Neuronal stem cell (in vitro differentiated cells): Measurements from ENCODE around the gene DNER.
"Not testable (repeated sequence)": the region's sequence is repeated elsewhere in the genome, so short reads cannot be mapped to it uniquely, and the experiment has no call there.

ENCODE experiments used
- DNase-seq: peaks from one replicate; pipeline ENCODE4 v3.0.0-alpha.2; 2013; ENCODE audit warnings: low spot score
- H2AFZ ChIP-seq: one replicate; pipeline ENCODE4 v1.6.1; 2013; ENCODE audit warnings: mild to moderate bottlenecking, low read length, inconsistent platforms
- H2AK5ac ChIP-seq: 2 replicates; pipeline ENCODE4 v1.6.1; 2013; ENCODE audit warnings: low read depth, mild to moderate bottlenecking, inconsistent platforms, low read length, moderate library complexity, mixed read lengths
- H2BK120ac ChIP-seq: 2 replicates; pipeline ENCODE4 v1.6.1; 2013; ENCODE audit warnings: low read depth, mild to moderate bottlenecking, inconsistent platforms, low read length, moderate library complexity, mixed read lengths
- H2BK12ac ChIP-seq: one replicate; pipeline ENCODE4 v1.6.1; 2013; ENCODE audit warnings: low read length, inconsistent platforms
- H2BK15ac ChIP-seq: 2 replicates; pipeline ENCODE4 v1.6.1; 2013; ENCODE audit warnings: mild to moderate bottlenecking, low read length, inconsistent platforms, mixed read lengths
- H2BK5ac ChIP-seq: one replicate; pipeline ENCODE4 v1.6.1; 2013; ENCODE audit warnings: inconsistent platforms, mild to moderate bottlenecking, low read length, moderate library complexity
- H3K14ac ChIP-seq: one replicate; pipeline ENCODE4 v1.6.1; 2013; ENCODE audit warnings: low read length, inconsistent platforms
- H3K18ac ChIP-seq: 2 replicates; pipeline ENCODE4 v1.6.1; 2013; ENCODE audit warnings: low read length, inconsistent platforms
- H3K23ac ChIP-seq: 2 replicates; pipeline ENCODE4 v1.6.1; 2013; ENCODE audit warnings: low read depth, mild to moderate bottlenecking, mixed read lengths, low read length, inconsistent platforms; ENCODE audit not compliant: poor library complexity
- H3K27ac ChIP-seq: replicated peaks from 3 replicates; pipeline ENCODE4 v1.5.1; 2013; ENCODE audit warnings: low read length, inconsistent platforms
- H3K27me3 ChIP-seq, 3 experiments: 2 replicates each; pipeline ENCODE4 v1.6.1; 2013; ENCODE audit warnings: low read length in 3 of 3, mild to moderate bottlenecking in 2 of 3, inconsistent platforms in 1 of 3, low read depth in 1 of 3, mixed read lengths in 1 of 3, moderate library complexity in 1 of 3; ENCODE audit not compliant: control insufficient read depth in 3 of 3, insufficient read depth in 3 of 3
- H3K36me3 ChIP-seq, 2 donors: replicated peaks in 1 of 2; 2 replicates each; pipeline ENCODE4 v1.6.1; 2013; ENCODE audit warnings: low read length in 2 of 2; ENCODE audit not compliant: control insufficient read depth in 2 of 2, insufficient read depth in 2 of 2
- H3K4ac ChIP-seq: 2 replicates; pipeline ENCODE4 v1.6.1; 2013; ENCODE audit warnings: inconsistent platforms, mild to moderate bottlenecking, low read length, moderate library complexity
- H3K4me1 ChIP-seq, 2 donors: 1 replicate in 1 of 2; 2 replicates in 1 of 2; pipeline ENCODE4 v1.6.1; 2013; ENCODE audit warnings: low read length in 2 of 2, low read depth in 1 of 2; ENCODE audit not compliant: control insufficient read depth in 2 of 2, insufficient read depth in 1 of 2
- H3K4me2 ChIP-seq: one replicate; pipeline ENCODE4 v1.6.1; 2013; ENCODE audit warnings: mild to moderate bottlenecking, low read length, inconsistent platforms; ENCODE audit not compliant: insufficient read depth, poor library complexity, severe bottlenecking
- H3K4me3 ChIP-seq, 2 donors: 2 replicates each; pipeline ENCODE4 v1.5.1; 2013; ENCODE audit warnings: low read length in 2 of 2, mild to moderate bottlenecking in 2 of 2, inconsistent platforms in 1 of 2, moderate library complexity in 1 of 2
- H3K79me1 ChIP-seq: one replicate; pipeline ENCODE4 v1.6.1; 2013; ENCODE audit warnings: low read depth, mild to moderate bottlenecking, inconsistent platforms, low read length, moderate library complexity
- H3K9ac ChIP-seq: one replicate; pipeline ENCODE4 v1.6.1; 2013; ENCODE audit warnings: mild to moderate bottlenecking, low read depth, low read length, inconsistent platforms; ENCODE audit not compliant: poor library complexity
- H3K9me3 ChIP-seq, 2 donors: replicated peaks in 1 of 2; 2 replicates each; pipeline versions ENCODE3 to v1.6.1; 2013; ENCODE audit warnings: low read length in 2 of 2, mild to moderate bottlenecking in 2 of 2, inconsistent platforms in 1 of 2, low read depth in 1 of 2, mixed read lengths in 1 of 2, moderate library complexity in 1 of 2; ENCODE audit not compliant: control insufficient read depth in 2 of 2, insufficient read depth in 1 of 2
- H4K8ac ChIP-seq: one replicate; pipeline ENCODE4 v1.6.1; 2013; ENCODE audit warnings: low read depth, mild to moderate bottlenecking, inconsistent platforms, low read length, moderate library complexity
- H4K91ac ChIP-seq: one replicate; pipeline ENCODE4 v1.6.1; 2013; ENCODE audit warnings: low read length, low read depth, mild to moderate bottlenecking, inconsistent platforms; ENCODE audit not compliant: poor library complexity
- WGBS, 2 donors: extraction: QIAGEN DNeasy Blood & Tissue Kit; methylation state at CpG; one replicate each; pipeline ENCODE4 v1.1.7; 2013; ENCODE audit warnings: missing lambda C conversion rate in 2 of 2, mixed read lengths in 1 of 2; ENCODE audit not compliant: insufficient read length in 2 of 2, insufficient replicate concordance in 1 of 2; ENCODE audit errors: extremely low coverage in 2 of 2; 5-methylcytosine and 5-hydroxymethylcytosine counted together

The DNER gene

GRCh38 chr2:229695961-229696360 lies 18.4 kb downstream of the DNER start:
- no peak overlapping the region for H2AK5ac ChIP-seq
- H2BK15ac ChIP-seq: no peak overlapping the region
- H3K23ac ChIP-seq: no peak overlapping the region
- peaks cover 0 to 4% of the 10 kb centered on the region in 2 donors for H3K4me1 ChIP-seq
- H2BK5ac ChIP-seq: no peak overlapping the region
- no CpG with 5 or more reads among the region's 2 CpGs for WGBS, 2 donors
- no peak overlapping the region for H3K9ac ChIP-seq
- no peaks in the 10 kb centered on the region for H3K36me3 ChIP-seq
- DNase-seq: no peak
- H3K27ac ChIP-seq: no peak overlapping the region
- H4K8ac ChIP-seq: no peak overlapping the region
- H4K91ac ChIP-seq: no peak overlapping the region
- H3K14ac ChIP-seq: no peak overlapping the region
- H2AFZ ChIP-seq: no peak overlapping the region
- no peak overlapping the region for H3K4me2 ChIP-seq
- no peak overlapping the region for H3K4ac ChIP-seq
- H3K79me1 ChIP-seq: no peaks in the 10 kb centered on the region
- H3K4me3 ChIP-seq: no peak overlapping the region
- H3K18ac ChIP-seq: no peak overlapping the region
- no peaks in the 10 kb centered on the region for H3K27me3 ChIP-seq
- no peak overlapping the region for H2BK12ac ChIP-seq
- H2BK120ac ChIP-seq: no peak overlapping the region
- H3K9me3 ChIP-seq: no peaks in the 10 kb centered on the region

- H3K27me3 ChIP-seq, DNase-seq, H3K23ac ChIP-seq, H2BK15ac ChIP-seq, H2AK5ac ChIP-seq, H3K18ac ChIP-seq, H3K4me1 ChIP-seq, H3K79me1 ChIP-seq, H4K91ac ChIP-seq, H3K4me3 ChIP-seq, H3K9ac ChIP-seq, H2BK12ac ChIP-seq, H4K8ac ChIP-seq, H3K36me3 ChIP-seq, H3K9me3 ChIP-seq, H2BK5ac ChIP-seq, H3K4ac ChIP-seq, H2AFZ ChIP-seq, H2BK120ac ChIP-seq, H3K4me2 ChIP-seq, H3K27ac ChIP-seq, H3K14ac ChIP-seq: not testable (repeated sequence)
- no CpG with 5 or more reads among the region's 1 CpG for WGBS, 2 donors
Observed at GRCh38 chr2:229693845-229694244, 20.5 kb downstream of the DNER start.

- no peaks in the 10 kb centered on the region for H3K36me3 ChIP-seq
- H2BK5ac ChIP-seq: no peak overlapping the region
- no peak overlapping the region for H2AFZ ChIP-seq
- H4K91ac ChIP-seq: no peak overlapping the region
- WGBS, 2 donors: no CpG with 5 or more reads among the region's 2 CpGs
- no peak overlapping the region for H2BK120ac ChIP-seq
- H3K4me3 ChIP-seq: no peak overlapping the region
- no peaks in the 10 kb centered on the region for H3K27me3 ChIP-seq
- no peak overlapping the region for H3K4me2 ChIP-seq
- no peak overlapping the region for H3K9ac ChIP-seq
- no peak overlapping the region for H2BK12ac ChIP-seq
- H3K23ac ChIP-seq: no peak overlapping the region
- H3K14ac ChIP-seq: no peak overlapping the region
- no peaks in the 10 kb centered on the region for H3K9me3 ChIP-seq
- H3K79me1 ChIP-seq: no peaks in the 10 kb centered on the region
- no peak overlapping the region for H3K18ac ChIP-seq
- peaks cover 0 to 4% of the 10 kb centered on the region in 2 donors for H3K4me1 ChIP-seq
- no peak overlapping the region for H4K8ac ChIP-seq
- H3K27ac ChIP-seq: no peak overlapping the region
- no peak for DNase-seq
- H2BK15ac ChIP-seq: no peak overlapping the region
- no peak overlapping the region for H2AK5ac ChIP-seq
- no peak overlapping the region for H3K4ac ChIP-seq
Observed at GRCh38 chr2:229691631-229692030, 22.7 kb downstream of the DNER start.

GRCh38 chr2:229689307-229689839 lies 25.0 kb downstream of the DNER start:
- DNase-seq: no peak
- Histone ChIP-seq H3K18ac (no peak overlapping the region), H3K9ac (no peak overlapping the region), H3K9me3 (no peaks in the 10 kb centered on the region), H3K4ac (no peak overlapping the region), H3K14ac (no peak overlapping the region), H3K23ac (no peak overlapping the region), H2BK15ac (no peak overlapping the region), H3K27ac (no peak overlapping the region), H2BK12ac (no peak overlapping the region), H4K91ac (no peak overlapping the region), H2BK120ac (no peak overlapping the region), H3K4me2 (no peak overlapping the region), H3K4me3 (no peak overlapping the region), H3K79me1 (no peaks in the 10 kb centered on the region), H2AFZ (no peak overlapping the region), H4K8ac (no peak overlapping the region), H3K27me3 (no peaks in the 10 kb centered on the region), H2BK5ac (no peak overlapping the region), H3K4me1 (no peaks in the 10 kb centered on the region), H3K36me3 (no peaks in the 10 kb centered on the region), H2AK5ac (no peak overlapping the region)
- no CpG with 5 or more reads among the region's 2 CpGs for WGBS, 2 donors
